Heart right ventricle (tissue), 16 donors: ENCODE measurements around the gene NEB. TPM values are rescaled to one million over a fixed set of nuclear protein-coding genes. Genes with fewer than 3 reads are reported as not detected.

ENCODE experiments used
- ATAC-seq, 8 donors: fragments of 200-7000 bp; cut with Tn5 transposase; one replicate each; pipeline ENCODE4 v1.9.1; 2020; ENCODE audit warnings: mild to moderate bottlenecking in 8 of 8, moderate library complexity in 8 of 8, moderate number of reproducible peaks in 1 of 8
- DNase-seq, 2 donors: peaks; one replicate each; pipeline ENCODE4 v3.0.0-alpha.2; 2020
- H3K27ac ChIP-seq, 10 donors: fragments of 200-600 bp; sonication (generic) in 2 of 10; one replicate each; pipeline versions ENCODE4 v1.5.0 to v1.8.0; 2020 to 2022; ENCODE audit warnings: mild to moderate bottlenecking in 3 of 10
- H3K27me3 ChIP-seq, 7 donors: fragments of 200-600 bp; one replicate each; pipeline ENCODE4 v1.8.0; 2021 to 2022; ENCODE audit warnings: mild to moderate bottlenecking in 2 of 7
- H3K36me3 ChIP-seq, 9 donors: fragments of 200-600 bp; sonication (generic) in 1 of 9; one replicate each; pipeline versions ENCODE4 v1.5.0 to v1.8.0; 2020 to 2022; ENCODE audit warnings: mild to moderate bottlenecking in 2 of 9
- H3K4me1 ChIP-seq, 9 donors: fragments of 200-600 bp; sonication (generic) in 1 of 9; one replicate each; pipeline versions ENCODE4 v1.5.0 to v1.8.0; 2020 to 2022; ENCODE audit warnings: mild to moderate bottlenecking in 4 of 9
- H3K4me3 ChIP-seq, 10 donors: fragments of 200-600 bp; sonication (generic) in 2 of 10; one replicate each; pipeline versions ENCODE4 v1.5.0 to v1.8.0; 2020 to 2022; ENCODE audit warnings: mild to moderate bottlenecking in 7 of 10, moderate library complexity in 2 of 10
- H3K9me3 ChIP-seq, 11 donors: fragments of 200-600 bp in 10 of 11; sonication (generic) in 2 of 11; one replicate each; pipeline versions ENCODE4 v1.5.0 to v1.8.0; 2013 to 2022; ENCODE audit warnings: mild to moderate bottlenecking in 2 of 11, control low read depth in 1 of 11, moderate library complexity in 1 of 11
- WGBS, 2 donors: extraction: QIAGEN DNeasy Blood & Tissue Kit; methylation state at CpG; one replicate each; pipeline ENCODE4 v1.1.7; 2013; ENCODE audit warnings: inconsistent platforms in 1 of 2; 5-methylcytosine and 5-hydroxymethylcytosine counted together
- intact Hi-C, 10 donors: fragments of 100-400 bp; cut with DNase I; formaldehyde crosslinking; loops; one replicate each; pipeline versions ENCODE4 v1.11.1 to v1.14.2; 2022
- polyA plus RNA-seq, 2 donors: library from polyadenylated mRNA; stranded (reverse); fragments of 200-250 nt; gene quantifications; one replicate each; pipeline ENCODE4 v1.2.3, GENCODE V29; 2013
- total RNA-seq, 10 donors: library from RNA; stranded (reverse); fragmentation: NEBNext Ultra II Directional in 3 of 10; extraction: Animal tissue kit (Norgen Biotek cat#: 25700) in 3 of 10; gene quantifications; one replicate each; pipeline versions ENCODE4 v1.2.1 to v1.2.4, GENCODE V29; 2021 to 2023
- TF ChIP-seq, protein P1 (sequence below), 9 donors: fragments of 200-600 bp; sonication (generic) in 2 of 9; IDR thresholded peaks; one replicate each; pipeline versions ENCODE4 v1.5.0 to v1.8.0; 2021 to 2022; ENCODE audit warnings: antibody characterized with exemption in 9 of 9, mild to moderate bottlenecking in 5 of 9, moderate library complexity in 1 of 9
- donor health status: Arrhythmogenic right ventricular cardiomyopathy.
- donor health status: ischemic (EF 13 %, LVEDD 7.1; RV severe dilation, severe dysfunction).
- donor health status: healthy with polysubstance abuse.
- donor health status: DM: no; HTN: yes; CAD: no.
- donor health status: DM: no; HTN: no; CAD: no.
- donor health status: ischemic (EF 25% LVEDD 6.9; RV normal size, moderate dysfunction).
- donor health status: ischemic (EF 25% LVEDD 5.7; RV mildly dilated, moderate dysfunction).
- donor health status: healthy.
- donor health status: DM: yes; HTN: yes; CAD: no.
- donor health status: Ischemic cardiomyopathy.
- donor health status: ischemic (EF 35%, LVEDD 5.7; RV mildly dilated, moderate dysfunction).
- donor health status: nonischemic (EF 11% LVEDD 7.7; RV severe dilation, severe dysfunction).
- donor health status: DM: yes; HTN: yes; CAD: no.
- donor health status: PGD.
- donor health status: ischemic (EF 29% LVEDD 5.4; RV normal size, mild dysfunction).
- donor health status: nonischemic (EF 23%, LVEDD 6.1; RV moderate dilation, normal function).

The NEB gene
- total and polyA plus RNA-seq, 12 donors, result 0.32 to 19.4 (median 3.8) TPM

DNA sequence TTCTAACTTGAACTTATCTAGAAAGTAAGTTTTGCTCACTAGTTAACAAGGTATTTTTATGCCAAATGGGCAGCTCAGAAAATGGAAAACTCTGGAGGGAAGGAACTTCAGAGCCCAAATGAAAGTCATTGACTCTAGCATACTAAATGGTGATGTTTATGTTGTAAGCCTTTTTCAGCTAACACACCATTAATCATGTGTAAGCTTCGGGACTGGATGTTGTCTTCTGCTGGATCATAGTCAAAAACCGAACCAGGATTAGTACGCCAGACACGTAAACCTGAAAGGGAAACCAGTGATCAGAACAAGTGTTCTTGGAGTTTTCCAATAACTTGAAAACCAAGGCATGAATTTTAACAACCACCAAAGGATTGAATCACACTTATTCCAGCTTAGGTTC, 242.8 kb downstream of the NEB start:
- TF ChIP-seq, protein P1, sequence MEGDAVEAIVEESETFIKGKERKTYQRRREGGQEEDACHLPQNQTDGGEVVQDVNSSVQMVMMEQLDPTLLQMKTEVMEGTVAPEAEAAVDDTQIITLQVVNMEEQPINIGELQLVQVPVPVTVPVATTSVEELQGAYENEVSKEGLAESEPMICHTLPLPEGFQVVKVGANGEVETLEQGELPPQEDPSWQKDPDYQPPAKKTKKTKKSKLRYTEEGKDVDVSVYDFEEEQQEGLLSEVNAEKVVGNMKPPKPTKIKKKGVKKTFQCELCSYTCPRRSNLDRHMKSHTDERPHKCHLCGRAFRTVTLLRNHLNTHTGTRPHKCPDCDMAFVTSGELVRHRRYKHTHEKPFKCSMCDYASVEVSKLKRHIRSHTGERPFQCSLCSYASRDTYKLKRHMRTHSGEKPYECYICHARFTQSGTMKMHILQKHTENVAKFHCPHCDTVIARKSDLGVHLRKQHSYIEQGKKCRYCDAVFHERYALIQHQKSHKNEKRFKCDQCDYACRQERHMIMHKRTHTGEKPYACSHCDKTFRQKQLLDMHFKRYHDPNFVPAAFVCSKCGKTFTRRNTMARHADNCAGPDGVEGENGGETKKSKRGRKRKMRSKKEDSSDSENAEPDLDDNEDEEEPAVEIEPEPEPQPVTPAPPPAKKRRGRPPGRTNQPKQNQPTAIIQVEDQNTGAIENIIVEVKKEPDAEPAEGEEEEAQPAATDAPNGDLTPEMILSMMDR (IDR thresholded peaks at IDR 0.05), result no peak
- Histone ChIP-seq H3K36me3 (peaks cover 0 to 10% (median 0%) of the 10 kb centered on the region in 9 donors), H3K9me3 (no peaks in the 10 kb centered on the region), H3K27ac (no peak overlapping the region), H3K4me1 (no peaks in the 10 kb centered on the region), H3K4me3 (no peak overlapping the region), H3K27me3 (no peaks in the 10 kb centered on the region)
- ATAC-seq (no peak), DNase-seq (no peak)
- WGBS, 2 donors, result 95% methylated on average over 4 of the region's 4 CpGs
- intact Hi-C loops, result no loop called here

DNA sequence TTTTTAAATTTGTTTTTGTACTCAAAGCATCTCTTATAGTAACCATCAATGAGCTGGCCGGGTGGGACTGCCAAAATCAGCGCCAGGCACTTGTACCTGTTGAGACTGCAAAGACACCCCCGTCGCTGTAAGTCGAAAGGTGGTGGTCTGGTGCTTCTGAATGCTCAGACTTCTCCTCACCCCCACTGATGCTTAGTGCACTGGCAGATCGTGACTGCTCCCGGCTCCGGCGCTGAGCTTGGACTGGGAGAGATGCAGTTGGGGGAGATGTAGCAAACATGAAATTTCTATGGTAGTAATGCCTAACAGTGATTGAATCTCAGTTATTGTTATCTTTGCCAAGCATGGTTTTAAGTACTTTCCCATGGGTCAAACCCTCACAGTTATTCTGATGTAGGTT, 244.0 kb downstream of the NEB start:
- Histone ChIP-seq H3K9me3 (no peaks in the 10 kb centered on the region), H3K27me3 (no peaks in the 10 kb centered on the region), H3K4me1 (no peaks in the 10 kb centered on the region), H3K36me3 (peaks cover 0 to 19% (median 0%) of the 10 kb centered on the region in 9 donors), H3K27ac (no peak overlapping the region), H3K4me3 (no peak overlapping the region)
- TF ChIP-seq, protein P1 (IDR thresholded peaks at IDR 0.05), result no peak
- WGBS, 2 donors, result 97% methylated on average over 9 of the region's 9 CpGs
- DNase-seq, result no peak
- intact Hi-C loops, result no loop called here
- no peak for ATAC-seq

DNA sequence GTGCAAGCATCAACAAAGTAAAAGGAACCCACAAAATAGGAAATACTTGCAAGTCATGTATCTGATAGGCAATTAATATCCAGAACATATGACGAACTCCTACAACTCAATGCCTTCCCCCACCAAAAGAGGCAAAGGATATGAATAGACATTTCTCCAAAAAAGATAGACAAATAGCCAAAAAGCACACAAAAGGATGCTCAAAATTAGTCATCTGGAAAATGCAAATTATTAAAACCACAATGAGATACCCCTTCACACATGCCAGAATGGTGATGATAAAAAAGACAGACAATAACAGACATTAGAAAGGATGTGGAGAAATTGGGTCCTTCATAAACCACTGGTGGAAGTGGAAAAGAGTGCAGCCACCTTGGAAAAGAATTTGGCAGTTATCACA, 248.2 kb downstream of the NEB start:
- Histone ChIP-seq H3K36me3 (peaks cover 0 to 59% (median 6%) of the 10 kb centered on the region in 9 donors), H3K9me3 (no peaks in the 10 kb centered on the region), H3K4me3 (no peak overlapping the region), H3K27me3 (no peaks in the 10 kb centered on the region), H3K27ac (no peak overlapping the region), H3K4me1 (no peaks in the 10 kb centered on the region)
- TF ChIP-seq, protein P1 (IDR thresholded peaks at IDR 0.05), result no peak
- 93 to 94% methylated on average over 1 of the region's 1 CpG for WGBS, 2 donors
- no peak for DNase-seq
- no peak for ATAC-seq
- intact Hi-C loops, result loop anchor here in 1 of 10 donors (5.0 kb wide), 1 partner anchor 724 kb away; no protein-coding TSS in a partner anchor

DNA sequence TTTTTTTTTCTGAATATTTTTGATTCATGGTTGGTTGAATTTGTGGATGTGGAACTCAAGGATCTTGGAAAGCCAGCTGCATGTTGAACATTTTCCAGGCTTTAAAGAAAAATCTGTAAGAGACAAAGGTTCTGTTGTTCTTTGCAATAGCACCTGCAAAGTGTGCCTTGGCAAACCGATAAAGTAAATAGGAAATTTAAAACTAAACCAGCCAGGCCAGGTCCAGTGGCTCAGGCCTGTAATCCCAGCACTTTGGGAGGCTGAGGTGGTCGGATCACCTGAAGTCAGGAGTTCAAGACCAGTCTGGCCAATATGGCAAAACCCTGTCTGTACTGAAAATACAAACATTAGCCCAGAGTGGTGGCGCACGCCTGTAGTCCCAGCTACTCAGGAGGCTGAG, 250.2 kb downstream of the NEB start:
- Histone ChIP-seq H3K27me3 (no peaks in the 10 kb centered on the region), H3K4me3 (no peak overlapping the region), H3K27ac (no peak overlapping the region), H3K4me1 (no peaks in the 10 kb centered on the region), H3K36me3 (peaks cover 0 to 70% (median 6%) of the 10 kb centered on the region in 9 donors), H3K9me3 (no peaks in the 10 kb centered on the region)
- no peak for DNase-seq
- intact Hi-C loops, result no loop called here
- ATAC-seq, result no peak
- 97 to 98% methylated on average over 4 of the region's 4 CpGs for WGBS, 2 donors
- TF ChIP-seq, protein P1 (IDR thresholded peaks at IDR 0.05), result no peak
